Gastrocnemius medialis (tissue), 4 donors: Measurements from ENCODE around the gene SKP1. TPM values are rescaled to one million over a fixed set of nuclear protein-coding genes. Genes with fewer than 3 reads are reported as not detected.

ENCODE experiments used
- ATAC-seq, 2 donors: fragments of 150-250 bp; one replicate each; pipeline ENCODE4 v1.9.1; 2016
- DNase-seq, 2 donors: peaks; one replicate each; pipeline ENCODE4 v3.0.0-alpha.2; 2019
- H3K27ac ChIP-seq, 4 donors: fragments of 200-600 bp; sonication (generic); 1 replicate in 1 of 4; 2 replicates in 3 of 4; pipeline ENCODE4 v1.5.1; 2016 to 2018; ENCODE audit warnings: mild to moderate bottlenecking in 2 of 4, moderate library complexity in 1 of 4
- H3K27me3 ChIP-seq, 3 donors: fragments of 200-600 bp; sonication (generic) in 2 of 3; 1 replicate in 1 of 3; 2 replicates in 2 of 3; pipeline versions ENCODE4 v1.5.1 to v1.6.0; 2016 to 2019; ENCODE audit warnings: mild to moderate bottlenecking in 1 of 3, moderate library complexity in 1 of 3
- H3K36me3 ChIP-seq, 2 donors: fragments of 200-600 bp; sonication (generic) in 1 of 2; one replicate each; pipeline ENCODE4 v1.5.1; 2017 to 2018
- H3K4me1 ChIP-seq, 2 donors: fragments of 200-600 bp; sonication (generic) in 1 of 2; one replicate each; pipeline ENCODE4 v1.5.1; 2016 to 2017; ENCODE audit warnings: mild to moderate bottlenecking in 2 of 2
- H3K4me3 ChIP-seq, 4 donors: fragments of 200-600 bp; sonication (generic) in 3 of 4; 1 replicate in 1 of 4; 2 replicates in 3 of 4; pipeline ENCODE4 v1.5.1; 2016 to 2019; ENCODE audit warnings: mild to moderate bottlenecking in 2 of 4
- H3K9me3 ChIP-seq, 3 donors: fragments of 200-600 bp; sonication (generic) in 2 of 3; 1 replicate in 1 of 3; 2 replicates in 2 of 3; pipeline ENCODE4 v1.5.1; 2016 to 2019
- POLR2A ChIP-seq, 2 donors: fragments of 450-650 bp; IDR thresholded peaks; one replicate each; pipeline ENCODE4 v1.6.1; 2017; ENCODE audit warnings: antibody characterized with exemption in 2 of 2, mild to moderate bottlenecking in 2 of 2, moderate library complexity in 2 of 2
- in situ Hi-C, 4 donors: fragments of 200-750 bp; cut with MboI; loops; one replicate each; pipeline versions ENCODE4 v1.15.0 to v1.8.0; 2017; ENCODE audit warnings: low sequenced_read_pairs in 4 of 4
- intact Hi-C: fragments of 100-400 bp; cut with DNase I; formaldehyde crosslinking; loops from one replicate; pipeline ENCODE4 v1.15.1; 2023; ENCODE audit warnings: low total_unique reads
- total RNA-seq, 4 donors: library from RNA; depleted of rRNA; stranded (reverse); fragments of >200 nt; gene quantifications; one replicate each; pipeline versions ENCODE4 v1.1.0 to v1.2.3, GENCODE V29; 2016
- TF ChIP-seq, protein P1 (sequence below), 5 experiments: fragments of 450-650 bp in 3 of 5; fragments of 200-600 bp in 2 of 5; sonication (generic) in 2 of 5; IDR thresholded peaks in 4 of 5; conservative IDR thresholded peaks in 1 of 5; 1 replicate in 4 of 5; 2 replicates in 1 of 5; pipeline ENCODE4 v1.5.1; 2016 to 2019; ENCODE audit warnings: antibody characterized with exemption in 5 of 5, mild to moderate bottlenecking in 3 of 5, moderate library complexity in 3 of 5

The SKP1 gene
- total RNA-seq, 4 donors from 2014 or later = 318 to 499 (median 476) TPM

GRCh38 chr5:134138416-134139376 is 38.1 kb downstream of the SKP1 start:
- Histone ChIP-seq H3K4me1 (peaks cover 26 to 36% of the 10 kb centered on the region in 2 donors), H3K9me3 (no peaks in the 10 kb centered on the region), H3K4me3 (no peak overlapping the region), H3K27ac (peak overlapping the region in 1 of 4 donors; percentile 3), H3K36me3 (peaks cover 0 to 11% of the 10 kb centered on the region in 2 donors), H3K27me3 (no peaks in the 10 kb centered on the region)
- TF ChIP-seq, protein P1, sequence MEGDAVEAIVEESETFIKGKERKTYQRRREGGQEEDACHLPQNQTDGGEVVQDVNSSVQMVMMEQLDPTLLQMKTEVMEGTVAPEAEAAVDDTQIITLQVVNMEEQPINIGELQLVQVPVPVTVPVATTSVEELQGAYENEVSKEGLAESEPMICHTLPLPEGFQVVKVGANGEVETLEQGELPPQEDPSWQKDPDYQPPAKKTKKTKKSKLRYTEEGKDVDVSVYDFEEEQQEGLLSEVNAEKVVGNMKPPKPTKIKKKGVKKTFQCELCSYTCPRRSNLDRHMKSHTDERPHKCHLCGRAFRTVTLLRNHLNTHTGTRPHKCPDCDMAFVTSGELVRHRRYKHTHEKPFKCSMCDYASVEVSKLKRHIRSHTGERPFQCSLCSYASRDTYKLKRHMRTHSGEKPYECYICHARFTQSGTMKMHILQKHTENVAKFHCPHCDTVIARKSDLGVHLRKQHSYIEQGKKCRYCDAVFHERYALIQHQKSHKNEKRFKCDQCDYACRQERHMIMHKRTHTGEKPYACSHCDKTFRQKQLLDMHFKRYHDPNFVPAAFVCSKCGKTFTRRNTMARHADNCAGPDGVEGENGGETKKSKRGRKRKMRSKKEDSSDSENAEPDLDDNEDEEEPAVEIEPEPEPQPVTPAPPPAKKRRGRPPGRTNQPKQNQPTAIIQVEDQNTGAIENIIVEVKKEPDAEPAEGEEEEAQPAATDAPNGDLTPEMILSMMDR (IDR thresholded peaks at IDR 0.05 in 4 of 5, conservative IDR thresholded peaks at IDR 0.05 in 1 of 5) = no peak
- no peak for TF ChIP-seq POLR2A (IDR thresholded peaks at IDR 0.05)
- ATAC-seq (no peak), DNase-seq (peak in 1 of 2 donors; percentile 8)
- intact Hi-C loops (no loop called here), in situ Hi-C loops (loop anchor here in 1 of 4 donors (25.0 kb wide), 1 partner anchor 101 kb away; no protein-coding TSS in a partner anchor)

- no peak for TF ChIP-seq POLR2A (IDR thresholded peaks at IDR 0.05)
- TF ChIP-seq, protein P1 (IDR thresholded peaks at IDR 0.05 in 4 of 5, conservative IDR thresholded peaks at IDR 0.05 in 1 of 5) = no peak
- peaks cover 0 to 6% of the 10 kb centered on the region in 2 donors for H3K36me3 ChIP-seq
These were observed 40.0 kb downstream of the SKP1 start for GRCh38 chr5:134136771-134137170.

GRCh38 chr5:134136221-134136631 is 40.5 kb downstream of the SKP1 start:
- no peak for ATAC-seq
- in situ Hi-C loops = loop anchor here in 1 of 4 donors (25.0 kb wide), 1 partner anchor 99 kb away; no protein-coding TSS in a partner anchor
- Histone ChIP-seq H3K36me3 (peaks cover 0 to 11% of the 10 kb centered on the region in 2 donors), H3K27me3 (no peaks in the 10 kb centered on the region), H3K4me1 (peaks cover 33% of the 10 kb centered on the region in 2 donors), H3K4me3 (no peak overlapping the region), H3K9me3 (no peaks in the 10 kb centered on the region), H3K27ac (no peak overlapping the region)
- no peak for TF ChIP-seq POLR2A (IDR thresholded peaks at IDR 0.05)
- TF ChIP-seq, protein P1 (IDR thresholded peaks at IDR 0.05 in 4 of 5, conservative IDR thresholded peaks at IDR 0.05 in 1 of 5) = no peak
- DNase-seq = peak in 1 of 2 donors; percentile 12
- intact Hi-C loops = no loop called here

More at GRCh38 chr5:134136771-134137170, 40.0 kb downstream of the SKP1 start:
- Histone ChIP-seq H3K9me3 (no peaks in the 10 kb centered on the region), H3K27me3 (no peaks in the 10 kb centered on the region), H3K4me1 (peaks cover 33 to 36% of the 10 kb centered on the region in 2 donors), H3K4me3 (no peak overlapping the region), H3K27ac (no peak overlapping the region)
- peak in 1 of 2 donors; percentile 6 for DNase-seq
- intact Hi-C loops (no loop called here), in situ Hi-C loops (loop anchor here in 1 of 4 donors (25.0 kb wide), 1 partner anchor 99 kb away; no protein-coding TSS in a partner anchor)
- ATAC-seq = no peak

DNA sequence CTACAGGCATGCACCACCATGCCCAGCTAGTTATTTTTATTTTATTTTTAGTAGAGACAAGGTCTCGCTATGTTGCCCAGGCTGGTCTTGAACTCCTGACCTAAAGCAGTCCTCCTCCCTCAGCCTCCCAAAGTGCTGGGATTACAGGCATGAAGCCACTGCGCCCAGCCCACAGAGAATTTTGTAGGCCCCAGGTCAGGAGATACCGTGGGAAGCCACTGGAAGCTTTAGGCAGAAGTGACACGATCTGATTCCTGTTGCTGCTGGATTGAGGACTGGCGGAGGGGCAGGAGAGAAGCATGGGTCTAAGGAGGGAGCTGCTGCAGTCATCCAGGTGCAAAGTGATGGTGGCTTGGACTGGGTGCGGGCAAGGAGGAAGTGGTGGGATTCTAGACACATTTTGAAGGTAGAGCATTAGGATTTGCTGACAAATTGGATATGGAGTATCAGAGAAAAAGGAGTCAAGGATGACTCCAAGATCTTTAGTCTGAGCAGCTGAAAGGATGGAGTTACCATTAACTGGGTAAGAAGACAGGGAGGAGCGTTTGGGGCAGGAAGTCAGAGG is 41.6 kb downstream of the SKP1 start:
- in situ Hi-C loops (loop anchor here in 1 of 4 donors (25.0 kb wide), 1 partner anchor 98 kb away; no protein-coding TSS in a partner anchor), intact Hi-C loops (no loop called here)
- Histone ChIP-seq H3K27me3 (no peaks in the 10 kb centered on the region), H3K4me1 (peaks cover 26 to 27% of the 10 kb centered on the region in 2 donors), H3K9me3 (no peaks in the 10 kb centered on the region), H3K27ac (no peak overlapping the region), H3K36me3 (peaks cover 0 to 15% of the 10 kb centered on the region in 2 donors), H3K4me3 (no peak overlapping the region)
- peak in 1 of 2 donors; percentile 4 for DNase-seq
- no peak for ATAC-seq
- TF ChIP-seq POLR2A (IDR thresholded peaks at IDR 0.05) = no peak
- TF ChIP-seq, protein P1 (IDR thresholded peaks at IDR 0.05 in 4 of 5, conservative IDR thresholded peaks at IDR 0.05 in 1 of 5) = no peak
